ENCODE results near the gene C8B. TPM values are rescaled to one million over a fixed set of nuclear protein-coding genes. Genes with fewer than 3 reads are reported as not detected.

C8B gene
- total and polyA plus RNA-seq, 2 experiments from 2014 or later: not detected

GRCh38 chr1:56915960-56916359 lies 49.9 kb downstream of the C8B start (continued):
- TF ChIP-seq, protein P1, sequence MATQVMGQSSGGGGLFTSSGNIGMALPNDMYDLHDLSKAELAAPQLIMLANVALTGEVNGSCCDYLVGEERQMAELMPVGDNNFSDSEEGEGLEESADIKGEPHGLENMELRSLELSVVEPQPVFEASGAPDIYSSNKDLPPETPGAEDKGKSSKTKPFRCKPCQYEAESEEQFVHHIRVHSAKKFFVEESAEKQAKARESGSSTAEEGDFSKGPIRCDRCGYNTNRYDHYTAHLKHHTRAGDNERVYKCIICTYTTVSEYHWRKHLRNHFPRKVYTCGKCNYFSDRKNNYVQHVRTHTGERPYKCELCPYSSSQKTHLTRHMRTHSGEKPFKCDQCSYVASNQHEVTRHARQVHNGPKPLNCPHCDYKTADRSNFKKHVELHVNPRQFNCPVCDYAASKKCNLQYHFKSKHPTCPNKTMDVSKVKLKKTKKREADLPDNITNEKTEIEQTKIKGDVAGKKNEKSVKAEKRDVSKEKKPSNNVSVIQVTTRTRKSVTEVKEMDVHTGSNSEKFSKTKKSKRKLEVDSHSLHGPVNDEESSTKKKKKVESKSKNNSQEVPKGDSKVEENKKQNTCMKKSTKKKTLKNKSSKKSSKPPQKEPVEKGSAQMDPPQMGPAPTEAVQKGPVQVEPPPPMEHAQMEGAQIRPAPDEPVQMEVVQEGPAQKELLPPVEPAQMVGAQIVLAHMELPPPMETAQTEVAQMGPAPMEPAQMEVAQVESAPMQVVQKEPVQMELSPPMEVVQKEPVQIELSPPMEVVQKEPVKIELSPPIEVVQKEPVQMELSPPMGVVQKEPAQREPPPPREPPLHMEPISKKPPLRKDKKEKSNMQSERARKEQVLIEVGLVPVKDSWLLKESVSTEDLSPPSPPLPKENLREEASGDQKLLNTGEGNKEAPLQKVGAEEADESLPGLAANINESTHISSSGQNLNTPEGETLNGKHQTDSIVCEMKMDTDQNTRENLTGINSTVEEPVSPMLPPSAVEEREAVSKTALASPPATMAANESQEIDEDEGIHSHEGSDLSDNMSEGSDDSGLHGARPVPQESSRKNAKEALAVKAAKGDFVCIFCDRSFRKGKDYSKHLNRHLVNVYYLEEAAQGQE (IDR thresholded peaks at IDR 0.05; ENCODE audit: unreplicated experiment): no peak
- TF ChIP-seq EZH2 (IDR thresholded peaks at IDR 0.05; ENCODE audit: low read depth, unreplicated experiment): no peak
- TF ChIP-seq CTCF (conservative IDR thresholded peaks at IDR 0.05; ENCODE audit: low read depth in 2 of 2): no peak
- TF ChIP-seq POLR2AphosphoS5 (IDR thresholded peaks at IDR 0.05; ENCODE audit: low read depth): no peak
- no peak for TF ChIP-seq CREB1 (CRISPR knock-in tag; IDR thresholded peaks at IDR 0.05; ENCODE audit: low read depth)
- no peak for TF ChIP-seq STAT1 (IDR thresholded peaks at IDR 0.05; ENCODE audit: unreplicated experiment)

DNA sequence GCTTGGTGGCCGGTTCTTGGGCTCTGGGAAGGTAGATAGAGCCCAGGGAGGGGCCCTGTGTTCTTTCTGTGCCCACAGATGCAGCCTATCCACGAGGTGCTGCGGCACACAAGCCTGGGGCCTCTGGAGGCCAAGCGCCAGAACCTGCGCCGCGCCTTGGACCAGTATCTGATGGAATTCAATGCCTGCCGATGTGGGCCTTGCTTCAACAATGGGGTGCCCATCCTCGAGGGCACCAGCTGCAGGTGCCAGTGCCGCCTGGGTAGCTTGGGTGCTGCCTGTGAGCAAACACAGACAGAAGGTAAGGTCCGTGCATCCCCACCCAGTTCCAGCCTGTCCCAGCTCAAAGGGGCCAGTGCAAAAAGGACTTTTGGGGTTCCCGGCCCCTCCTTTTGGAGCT lies 53.5 kb downstream of the C8B start:
- Histone ChIP-seq H2AFZ (no peak overlapping the region), H3K79me2 (replicated peaks; ENCODE audit: insufficient read depth) (no peaks in the 10 kb centered on the region), H3K36me3 (ENCODE audit: insufficient read depth) (no peaks in the 10 kb centered on the region), H3F3A (replicated peaks; ENCODE audit: low read depth) (no peaks in the 10 kb centered on the region), H3K4me3 (no peak overlapping the region), H3K27me3 (ENCODE audit: insufficient read depth) (no peaks in the 10 kb centered on the region), H3K4me1 (ENCODE audit: insufficient read depth) (no peaks in the 10 kb centered on the region), H3K4me2 (no peak overlapping the region), H3K9me2 (ENCODE audit: insufficient read depth) (peaks cover 10% of the 10 kb centered on the region), H3K27ac (ENCODE audit: low read depth) (no peak overlapping the region), H4K20me1 (replicated peaks; ENCODE audit: insufficient read depth) (no peaks in the 10 kb centered on the region)
- no peak for TF ChIP-seq EZH2phosphoT487 (IDR thresholded peaks at IDR 0.05; ENCODE audit: unreplicated experiment)
- TF ChIP-seq ZNF462 (CRISPR knock-in tag; IDR thresholded peaks at IDR 0.05): no peak
- no peak for TF ChIP-seq CTCF (conservative IDR thresholded peaks at IDR 0.05; ENCODE audit: low read depth in 2 of 2)
- TF ChIP-seq CREB1 (CRISPR knock-in tag; IDR thresholded peaks at IDR 0.05; ENCODE audit: low read depth): no peak
- no peak for TF ChIP-seq EZH2 (IDR thresholded peaks at IDR 0.05; ENCODE audit: low read depth, unreplicated experiment)
- TF ChIP-seq ZNF331 (CRISPR knock-in tag; IDR thresholded peaks at IDR 0.05; ENCODE audit: low read depth): no peak
- Mint-ChIP-seq H3K9me3 (no peaks in the 10 kb centered on the region), H3K36me3 (ENCODE audit: low read depth) (no peaks in the 10 kb centered on the region), H3K27ac (no peak overlapping the region), H3K4me1 (no peaks in the 10 kb centered on the region), H3K27me3 (ENCODE audit: insufficient read depth, low read depth, poor library complexity) (no peaks in the 10 kb centered on the region), H3K4me3 (no peak overlapping the region)
- no peak for DNase-seq (ENCODE audit: low spot score)
- ATAC-seq: no peak

Data from GM23338 (cell line).